Astrocyte (in vitro differentiated cells and primary cell): ENCODE measurements around the gene GRAMD1B.

Source experiments
- EZH2 ChIP-seq: IDR thresholded peaks from 2 replicates; pipeline ENCODE4 v1.6.1; 2012; ENCODE audit warnings: mild to moderate bottlenecking, low read length, inconsistent platforms; ENCODE audit not compliant: insufficient read depth
- TF ChIP-seq, protein P1 (sequence below): IDR thresholded peaks from 2 replicates; pipeline ENCODE4 v1.5.1; 2011; ENCODE audit warnings: low read depth, mild to moderate bottlenecking, inconsistent platforms, low read length, moderate library complexity; ENCODE audit not compliant: insufficient read depth

- no peak for TF ChIP-seq EZH2
- TF ChIP-seq, protein P1, sequence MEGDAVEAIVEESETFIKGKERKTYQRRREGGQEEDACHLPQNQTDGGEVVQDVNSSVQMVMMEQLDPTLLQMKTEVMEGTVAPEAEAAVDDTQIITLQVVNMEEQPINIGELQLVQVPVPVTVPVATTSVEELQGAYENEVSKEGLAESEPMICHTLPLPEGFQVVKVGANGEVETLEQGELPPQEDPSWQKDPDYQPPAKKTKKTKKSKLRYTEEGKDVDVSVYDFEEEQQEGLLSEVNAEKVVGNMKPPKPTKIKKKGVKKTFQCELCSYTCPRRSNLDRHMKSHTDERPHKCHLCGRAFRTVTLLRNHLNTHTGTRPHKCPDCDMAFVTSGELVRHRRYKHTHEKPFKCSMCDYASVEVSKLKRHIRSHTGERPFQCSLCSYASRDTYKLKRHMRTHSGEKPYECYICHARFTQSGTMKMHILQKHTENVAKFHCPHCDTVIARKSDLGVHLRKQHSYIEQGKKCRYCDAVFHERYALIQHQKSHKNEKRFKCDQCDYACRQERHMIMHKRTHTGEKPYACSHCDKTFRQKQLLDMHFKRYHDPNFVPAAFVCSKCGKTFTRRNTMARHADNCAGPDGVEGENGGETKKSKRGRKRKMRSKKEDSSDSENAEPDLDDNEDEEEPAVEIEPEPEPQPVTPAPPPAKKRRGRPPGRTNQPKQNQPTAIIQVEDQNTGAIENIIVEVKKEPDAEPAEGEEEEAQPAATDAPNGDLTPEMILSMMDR, result no peak
These were observed 157.5 kb downstream of the GRAMD1B start for GRCh38 chr11:123587559-123587958.
